ENCODE results near the gene KIF1A.
A peak's percentile ranks its signal among the peaks of the same experiment; 100 is the strongest.

KIF1A gene

GRCh38 chr2:240819126-240819857 lies 727 bp downstream of the KIF1A start:
- DNase-seq = peak; percentile 70

GRCh38 chr2:240818293-240819125 lies 1.5 kb downstream of the KIF1A start:
- no peak for DNase-seq

GRCh38 chr2:240817496-240818292 lies 2.3 kb downstream of the KIF1A start:
- DNase-seq = no peak

- no peak for DNase-seq
These were observed 3.2 kb downstream of the KIF1A start for GRCh38 chr2:240816584-240817495.

- DNase-seq = no peak
These were observed 4.0 kb downstream of the KIF1A start for GRCh38 chr2:240815761-240816583.

GRCh38 chr2:240814946-240815760 lies 4.9 kb downstream of the KIF1A start:
- no peak for DNase-seq

GRCh38 chr2:240814280-240814679 lies 5.7 kb downstream of the KIF1A start:
- DNase-seq = no peak

- DNase-seq = no peak
These were observed 6.6 kb downstream of the KIF1A start for GRCh38 chr2:240813231-240813921.

GRCh38 chr2:240812721-240813120 lies 7.3 kb downstream of the KIF1A start:
- DNase-seq = no peak

GRCh38 chr2:240812301-240812680 lies 7.7 kb downstream of the KIF1A start:
- no peak for DNase-seq

GRCh38 chr2:240811346-240812300 lies 8.4 kb downstream of the KIF1A start:
- DNase-seq = no peak

GRCh38 chr2:240810621-240811020 lies 9.4 kb downstream of the KIF1A start:
- no peak for DNase-seq

GRCh38 chr2:240810199-240810598 lies 9.8 kb downstream of the KIF1A start:
- no peak for DNase-seq

GRCh38 chr2:240809276-240809675 lies 10.7 kb downstream of the KIF1A start:
- no peak for DNase-seq

- DNase-seq = no peak
These were observed 13.6 kb downstream of the KIF1A start for GRCh38 chr2:240806459-240806858.

- no peak for DNase-seq
These were observed 14.0 kb downstream of the KIF1A start for GRCh38 chr2:240806006-240806405.

GRCh38 chr2:240803191-240803590 lies 16.8 kb downstream of the KIF1A start:
- DNase-seq = no peak

- no peak for DNase-seq
These were observed 20.8 kb downstream of the KIF1A start for GRCh38 chr2:240799033-240799820.

All from NCI-H510A (cell line).